NT2/D1 (cell line): Measurements from ENCODE around the gene GSN.

Source experiments
- DNase-seq: peaks from one replicate; pipeline ENCODE4 v3.0.0-alpha.2; 2011; ENCODE audit warnings: low read depth, low spot score
- H3K27me3 ChIP-seq: 2 replicates; pipeline ENCODE4 v1.6.0; 2011; ENCODE audit warnings: mild to moderate bottlenecking; ENCODE audit not compliant: insufficient read length, insufficient read depth
- H3K36me3 ChIP-seq: 2 replicates; pipeline ENCODE4 v1.6.1; 2011; ENCODE audit warnings: mild to moderate bottlenecking, low read length, mixed read lengths; ENCODE audit not compliant: insufficient read depth, insufficient read length
- H3K4me1 ChIP-seq: 2 replicates; pipeline ENCODE4 v1.5.1; 2011; ENCODE audit not compliant: insufficient read depth, insufficient read length
- H3K4me3 ChIP-seq: 2 replicates; pipeline ENCODE4 v1.5.1; 2011; ENCODE audit warnings: low read depth; ENCODE audit not compliant: insufficient read length
- H3K9ac ChIP-seq: 2 replicates; pipeline ENCODE4 v1.6.0; 2011; ENCODE audit warnings: low read depth; ENCODE audit not compliant: insufficient read length
- H3K9me3 ChIP-seq: 2 replicates; pipeline ENCODE4 v1.5.1; 2011; ENCODE audit warnings: mild to moderate bottlenecking, low read length; ENCODE audit not compliant: insufficient read depth
- SUZ12 ChIP-seq: IDR thresholded peaks from 2 replicates; pipeline ENCODE4 v1.6.1; 2011; ENCODE audit not compliant: insufficient read length, insufficient read depth; ENCODE audit errors: extremely low read depth
- YY1 ChIP-seq: IDR thresholded peaks from 2 replicates; pipeline ENCODE4 v1.6.1; 2011; ENCODE audit not compliant: insufficient read length, insufficient read depth
- ZNF274 ChIP-seq: IDR thresholded peaks from 2 replicates; pipeline ENCODE4 v1.6.1; 2011; ENCODE audit warnings: mild to moderate bottlenecking, low read depth, low read length

GSN gene

DNA sequence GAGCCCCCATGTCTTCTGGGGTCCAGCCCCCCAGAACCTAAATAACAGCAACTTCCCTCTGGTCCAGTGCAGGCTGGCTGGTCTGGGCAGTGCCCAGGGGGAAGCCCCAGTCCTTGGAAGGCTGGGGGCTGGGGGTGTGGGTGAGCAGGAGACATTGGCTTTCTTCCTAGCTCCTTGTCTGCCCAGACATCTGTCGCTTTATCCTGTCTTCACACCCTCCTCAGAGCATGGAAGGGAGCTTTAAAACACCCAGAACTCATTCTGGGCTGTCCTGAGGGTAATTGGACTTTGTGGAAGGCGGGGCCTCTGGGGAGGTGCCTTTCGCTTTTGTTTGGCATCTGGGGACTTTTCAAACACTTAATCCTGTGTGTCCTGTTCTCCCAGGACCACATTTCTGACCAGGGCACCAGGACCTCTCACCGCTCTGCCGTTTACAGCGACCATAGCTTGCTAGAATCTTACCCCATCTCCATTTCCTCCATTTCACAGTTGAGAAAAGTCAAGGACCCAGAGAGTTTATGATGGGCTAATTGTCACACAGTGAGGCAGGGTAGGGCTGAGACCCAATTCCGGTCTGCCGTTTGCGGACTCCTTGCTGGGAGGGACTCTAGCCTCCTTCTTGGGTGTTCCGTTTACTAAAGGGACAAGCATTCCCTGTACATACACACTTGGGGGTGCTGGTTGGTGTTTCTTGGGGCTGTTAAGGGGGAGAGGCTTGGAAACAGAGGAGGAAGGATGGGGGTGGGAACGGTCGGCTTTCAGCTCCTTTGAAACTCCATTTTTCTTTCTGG lies 1.1 kb downstream of the GSN start:
- H3K36me3 ChIP-seq = no peaks in the 10 kb centered on the region
- DNase-seq = no peak
- TF ChIP-seq ZNF274 (no peak), YY1 (no peak), SUZ12 (no peak)
- H3K27me3 ChIP-seq = peaks cover 27% of the 10 kb centered on the region
- H3K4me1 ChIP-seq = peaks cover 8% of the 10 kb centered on the region
- no peaks in the 10 kb centered on the region for H3K9me3 ChIP-seq
- H3K9ac ChIP-seq = peak overlapping the region; percentile 54
- peak overlapping the region; percentile 59 for H3K4me3 ChIP-seq

DNA sequence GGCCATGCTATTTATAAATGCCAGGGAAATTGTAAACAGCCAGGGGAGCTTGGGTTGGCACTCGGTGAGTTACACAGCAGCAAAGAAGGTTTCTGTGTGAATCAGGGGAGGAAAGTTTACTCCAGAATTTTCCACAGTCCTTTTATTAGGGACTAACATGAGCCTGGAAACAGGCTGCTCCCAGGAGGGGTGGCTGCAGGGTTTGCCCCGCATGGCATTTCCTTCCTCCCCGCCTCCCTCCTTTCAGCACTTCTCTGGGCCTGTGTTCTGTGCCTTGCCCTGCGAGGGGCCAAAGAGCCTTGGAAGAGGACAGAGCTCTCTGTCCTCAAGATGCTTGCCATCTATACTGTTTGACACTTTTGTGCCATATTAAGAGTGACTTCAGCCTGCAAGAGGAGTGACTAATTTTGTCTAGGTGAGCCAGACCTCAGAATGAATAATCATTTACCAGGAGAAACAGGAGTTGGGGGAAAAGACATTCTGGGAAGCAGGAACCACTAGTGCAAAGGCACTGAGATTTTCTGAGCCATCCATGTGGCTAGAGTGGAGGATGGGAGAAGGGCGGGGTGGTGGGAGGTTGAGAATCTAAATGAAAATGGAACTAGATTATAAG lies 1.8 kb downstream of the GSN start:
- no peak overlapping the region for H3K4me3 ChIP-seq

DNA sequence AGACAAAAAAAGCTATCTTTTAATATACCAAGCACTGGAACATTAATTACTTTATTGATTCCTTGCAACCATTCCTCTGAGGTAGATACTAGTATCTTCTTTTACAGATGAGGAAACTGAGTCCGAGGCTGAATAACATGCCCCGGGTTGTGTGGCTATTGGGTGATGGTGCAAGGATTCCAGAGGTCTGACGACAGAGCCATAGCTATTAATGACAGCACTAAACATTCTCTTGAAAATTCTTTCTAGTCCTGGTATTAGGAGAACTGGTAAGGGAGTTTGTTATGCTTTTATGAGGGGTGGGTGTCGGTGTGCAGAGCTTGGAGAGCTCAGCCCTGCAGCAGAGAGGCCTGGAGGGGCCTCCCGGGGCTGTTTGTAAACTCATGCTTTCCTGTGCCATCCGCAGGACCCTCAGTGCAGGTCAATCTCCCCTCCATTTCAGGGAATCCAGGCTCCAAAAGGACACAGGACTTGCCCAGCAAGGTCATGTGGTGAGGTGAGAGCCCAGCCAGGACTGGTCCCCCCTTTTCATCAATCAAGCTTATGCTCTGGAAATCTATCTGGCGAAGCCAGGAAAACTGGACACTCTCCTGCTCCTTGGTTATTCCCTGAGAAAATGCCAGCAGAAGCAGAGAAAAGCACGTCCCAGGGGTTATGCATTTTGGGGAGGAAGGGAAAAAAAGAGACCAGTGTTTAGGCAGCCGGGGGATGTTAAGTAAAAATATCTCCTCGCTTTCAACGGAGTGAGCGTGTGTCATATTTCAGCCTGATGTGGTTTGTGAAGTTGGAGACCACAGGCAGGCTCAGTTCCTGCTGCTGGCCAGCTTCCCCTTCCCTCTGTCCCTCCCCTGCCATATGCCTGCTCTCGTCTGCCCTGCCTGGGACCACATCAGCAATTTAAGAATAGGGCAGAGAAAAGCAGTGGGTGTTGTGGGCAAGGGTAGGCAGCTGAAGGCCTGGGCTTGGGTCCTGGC lies 3.7 kb downstream of the GSN start:
- Histone ChIP-seq H3K9ac (peak overlapping the region; percentile 39), H3K27me3 (peaks cover 8% of the 10 kb centered on the region), H3K36me3 (no peaks in the 10 kb centered on the region), H3K4me1 (peaks cover 6% of the 10 kb centered on the region), H3K9me3 (no peaks in the 10 kb centered on the region), H3K4me3 (no peak overlapping the region)
- TF ChIP-seq SUZ12 (no peak), YY1 (no peak), ZNF274 (no peak)
- DNase-seq = no peak

More for the DNA sequence above, 1.8 kb downstream of the GSN start:
- H3K27me3 ChIP-seq = peaks cover 25% of the 10 kb centered on the region
- TF ChIP-seq SUZ12 (no peak), YY1 (no peak), ZNF274 (no peak)
- peaks cover 8% of the 10 kb centered on the region for H3K4me1 ChIP-seq
- no peak for DNase-seq
- H3K36me3 ChIP-seq = no peaks in the 10 kb centered on the region
- H3K9me3 ChIP-seq = no peaks in the 10 kb centered on the region
- H3K9ac ChIP-seq = no peak overlapping the region

DNA sequence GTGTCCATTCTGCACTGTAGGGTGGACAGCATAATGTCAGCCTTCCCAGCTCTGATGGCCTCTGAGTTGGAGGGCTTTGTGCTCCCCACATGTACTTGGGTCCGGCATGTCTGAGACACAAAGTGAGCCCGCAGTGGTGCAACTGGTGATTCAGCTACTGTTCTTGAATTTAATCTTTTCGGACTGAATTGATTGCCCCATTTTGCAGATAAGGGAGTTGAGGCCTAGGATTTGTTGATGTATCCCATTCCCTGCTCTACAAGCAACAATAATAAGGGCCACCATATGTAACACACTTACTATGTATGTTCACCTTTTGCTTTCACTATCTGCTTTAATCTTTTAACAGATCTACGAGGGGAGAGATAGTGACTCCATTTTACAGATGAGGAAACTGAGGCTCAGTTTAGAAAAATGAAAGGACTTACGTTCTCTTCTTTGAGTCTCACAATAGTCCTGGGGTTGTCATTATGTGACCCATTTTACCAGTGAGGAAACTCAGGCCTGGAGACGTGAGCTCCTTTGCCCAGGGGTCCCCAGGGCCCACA lies 4.5 kb downstream of the GSN start:
- H3K9ac ChIP-seq = no peak overlapping the region
- no peak overlapping the region for H3K4me3 ChIP-seq
- TF ChIP-seq SUZ12 (no peak), ZNF274 (no peak), YY1 (no peak)

DNA sequence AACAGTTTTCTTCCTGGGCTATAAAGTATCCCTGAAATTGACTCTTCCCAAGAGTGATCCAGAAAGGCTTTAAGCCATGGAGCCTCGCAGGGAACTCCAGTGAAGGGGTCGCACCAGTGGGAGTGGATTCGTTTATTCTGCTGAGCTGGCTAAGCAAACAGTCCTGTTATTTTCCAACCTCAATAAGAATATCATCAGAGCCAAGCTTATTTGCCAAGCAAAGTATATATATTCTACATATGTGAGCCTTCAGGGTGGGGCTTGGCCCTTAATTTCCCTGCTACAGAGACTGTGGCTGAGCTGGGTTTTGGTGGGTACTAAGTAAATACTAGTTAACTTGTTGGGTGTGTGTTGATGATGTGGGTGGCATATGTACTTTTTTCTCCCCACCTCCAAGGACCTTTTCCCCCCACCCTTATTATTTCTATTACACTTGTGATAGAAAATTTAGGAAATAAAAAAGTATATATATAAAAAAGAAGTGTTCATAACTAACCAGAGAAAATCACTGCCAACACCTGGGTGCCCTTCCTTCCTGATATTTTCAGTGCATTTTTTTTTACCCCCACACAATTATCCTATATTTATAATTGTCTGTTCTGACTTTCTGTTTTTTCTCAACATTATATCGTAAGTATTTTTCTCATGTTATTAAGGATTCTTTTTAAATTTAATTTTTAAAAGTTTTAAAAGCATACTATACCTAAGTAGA lies 5.3 kb downstream of the GSN start:
- no peak overlapping the region for H3K4me3 ChIP-seq

More for the DNA sequence above, 4.5 kb downstream of the GSN start:
- Histone ChIP-seq H3K4me1 (peaks cover 4% of the 10 kb centered on the region), H3K27me3 (no peaks in the 10 kb centered on the region), H3K36me3 (no peaks in the 10 kb centered on the region), H3K9me3 (no peaks in the 10 kb centered on the region)
- DNase-seq = no peak

DNA sequence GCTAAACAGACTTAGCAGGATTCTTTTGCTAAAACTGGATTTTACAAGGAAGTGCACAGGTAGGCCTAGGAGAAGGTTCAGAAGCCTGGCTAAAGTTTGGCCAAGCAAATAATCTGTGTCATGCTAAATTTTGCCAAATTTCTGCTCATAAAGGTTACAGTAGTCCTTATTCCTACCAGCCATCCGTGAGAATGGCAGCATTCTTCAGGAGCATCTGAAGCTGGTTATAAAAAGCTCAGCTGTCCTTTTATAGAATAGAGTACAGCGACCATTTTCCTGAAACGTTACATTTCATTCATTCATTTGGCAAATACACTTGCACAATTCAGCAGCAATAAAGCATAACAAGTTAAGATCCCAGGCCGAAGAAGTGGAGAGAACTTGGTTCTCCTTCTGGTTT lies 6.9 kb downstream of the GSN start:
- H3K27me3 ChIP-seq = peaks cover 3% of the 10 kb centered on the region
- TF ChIP-seq YY1 (no peak), SUZ12 (no peak), ZNF274 (no peak)
- DNase-seq = no peak
- H3K4me3 ChIP-seq = no peak overlapping the region
- H3K36me3 ChIP-seq = no peaks in the 10 kb centered on the region
- no peak overlapping the region for H3K9ac ChIP-seq
- H3K9me3 ChIP-seq = no peaks in the 10 kb centered on the region
- H3K4me1 ChIP-seq = peaks cover 13% of the 10 kb centered on the region

More for the DNA sequence above, 5.3 kb downstream of the GSN start:
- Histone ChIP-seq H3K27me3 (no peaks in the 10 kb centered on the region), H3K4me1 (peaks cover 4% of the 10 kb centered on the region), H3K9ac (no peak overlapping the region), H3K36me3 (no peaks in the 10 kb centered on the region), H3K9me3 (no peaks in the 10 kb centered on the region)
- DNase-seq = no peak
- TF ChIP-seq ZNF274 (no peak), SUZ12 (no peak), YY1 (no peak)
